OCI-LY1 (cell line): ENCODE measurements around the gene PCSK6.

Experiments used
- H2AFZ ChIP-seq: fragments of 200-600 bp; sonication (generic), shearing (Covaris generic); 2 replicates; pipeline ENCODE4 v1.6.0; 2014; ENCODE audit warnings: antibody characterized with exemption, mild to moderate bottlenecking, low read length
- H3F3A ChIP-seq: fragments of 200-600 bp; sonication (generic), shearing (Covaris generic); 2 replicates; pipeline ENCODE4 v1.6.0; 2014; ENCODE audit warnings: mild to moderate bottlenecking, antibody characterized with exemption, low read length, moderate library complexity; ENCODE audit not compliant: insufficient read depth
- H3K27ac ChIP-seq: fragments of 200-600 bp; sonication (generic); 2 replicates; pipeline ENCODE4 v1.5.1; 2014; ENCODE audit warnings: low read length, mixed run types, mild to moderate bottlenecking, low read depth; ENCODE audit not compliant: poor library complexity, severe bottlenecking
- H3K27me3 ChIP-seq: fragments of 200-600 bp; sonication (generic); 2 replicates; pipeline ENCODE4 v1.6.0; 2014; ENCODE audit warnings: antibody characterized with exemption, mild to moderate bottlenecking, low read length, moderate library complexity; ENCODE audit not compliant: insufficient read depth
- H3K36me3 ChIP-seq: fragments of 200-600 bp; sonication (generic); 2 replicates; pipeline ENCODE4 v1.6.1; 2014; ENCODE audit warnings: mild to moderate bottlenecking, antibody characterized with exemption, low read length, moderate library complexity, mixed read lengths; ENCODE audit not compliant: insufficient read depth
- H3K4me1 ChIP-seq: fragments of 200-600 bp; sonication (generic); 2 replicates; pipeline ENCODE4 v1.5.1; 2014; ENCODE audit warnings: mild to moderate bottlenecking, low read length, moderate library complexity; ENCODE audit not compliant: insufficient read depth, severe bottlenecking
- H3K4me2 ChIP-seq: fragments of 200-600 bp; sonication (generic), shearing (Covaris generic); 2 replicates; pipeline ENCODE4 v1.6.1; 2014; ENCODE audit warnings: low read length
- H3K4me3 ChIP-seq: fragments of 200-600 bp; sonication (generic); 2 replicates; pipeline ENCODE4 v1.5.1; 2014; ENCODE audit warnings: low read length, low read depth, mild to moderate bottlenecking, mixed read lengths; ENCODE audit not compliant: poor library complexity, severe bottlenecking
- H3K79me2 ChIP-seq: fragments of 200-600 bp; shearing (Covaris generic); 2 replicates; pipeline ENCODE4 v1.6.1; 2016; ENCODE audit warnings: mixed run types, low read length, mixed read lengths; ENCODE audit not compliant: insufficient read depth
- H3K9ac ChIP-seq: fragments of 200-600 bp; sonication (generic), shearing (Covaris generic); 2 replicates; pipeline ENCODE4 v1.6.1; 2014; ENCODE audit warnings: mild to moderate bottlenecking, low read length, mixed read lengths
- H3K9me2 ChIP-seq: fragments of 200-600 bp; sonication (generic), shearing (Covaris generic); 2 replicates; pipeline ENCODE4 v1.6.1; 2014; ENCODE audit warnings: low read depth, mild to moderate bottlenecking, low read length, mixed read lengths
- H3K9me3 ChIP-seq: fragments of 200-600 bp; shearing (Covaris generic); 2 replicates; pipeline ENCODE4 v1.6.1; 2014; ENCODE audit warnings: low read length, mixed read lengths
- H4K20me1 ChIP-seq: fragments of 200-600 bp; sonication (generic), shearing (Covaris generic); 2 replicates; pipeline ENCODE4 v1.6.0; 2016; ENCODE audit warnings: mild to moderate bottlenecking, low read length; ENCODE audit not compliant: insufficient read depth
- CTCF ChIP-seq: fragments of 200-600 bp; sonication (generic), shearing (Covaris generic); IDR thresholded peaks from 2 replicates; pipeline ENCODE4 v1.5.1; 2017; ENCODE audit warnings: mild to moderate bottlenecking, antibody characterized with exemption, low read length, moderate library complexity, mixed read lengths
- EZH2 ChIP-seq: fragments of 200-600 bp; sonication (generic), shearing (Covaris generic); IDR thresholded peaks from 2 replicates; pipeline ENCODE4 v1.8.0; 2017; ENCODE audit warnings: borderline replicate concordance, mixed run types, mild to moderate bottlenecking, antibody characterized with exemption, low read length, moderate library complexity, mixed read lengths

The PCSK6 gene

GRCh38 chr15:101362359-101362758, 127.1 kb downstream of the PCSK6 start:
- no peaks in the 10 kb centered on the region for H3K9me2 ChIP-seq
- H3K27me3 ChIP-seq, result peaks cover 3% of the 10 kb centered on the region; the same call in 1 of the 2 replicates
- no peaks in the 10 kb centered on the region for H3K79me2 ChIP-seq
- no peak overlapping the region for H3K27ac ChIP-seq
- no peak overlapping the region for H3K9ac ChIP-seq
- H3K4me2 ChIP-seq, result no peak overlapping the region
- H3K9me3 ChIP-seq, result 0 out of 2 replicates have a peak, but pooled peaks cover 8% of the 10 kb centered on the region
- no peak overlapping the region for H3K4me3 ChIP-seq
- H2AFZ ChIP-seq, result no peak overlapping the region
- no peaks in the 10 kb centered on the region; the same call in 1 of the 2 replicates for H3K36me3 ChIP-seq
- no peaks in the 10 kb centered on the region for H3F3A ChIP-seq
- no peaks in the 10 kb centered on the region for H4K20me1 ChIP-seq
- H3K4me1 ChIP-seq, result no peaks in the 10 kb centered on the region
- no peak for TF ChIP-seq CTCF
- no peak for TF ChIP-seq EZH2

GRCh38 chr15:101361418-101361817, 128.1 kb downstream of the PCSK6 start:
- no peaks in the 10 kb centered on the region for H3K79me2 ChIP-seq
- TF ChIP-seq CTCF (no peak), EZH2 (no peak)
- peaks cover 3% of the 10 kb centered on the region; the same call in 1 of the 2 replicates for H3K27me3 ChIP-seq

DNA sequence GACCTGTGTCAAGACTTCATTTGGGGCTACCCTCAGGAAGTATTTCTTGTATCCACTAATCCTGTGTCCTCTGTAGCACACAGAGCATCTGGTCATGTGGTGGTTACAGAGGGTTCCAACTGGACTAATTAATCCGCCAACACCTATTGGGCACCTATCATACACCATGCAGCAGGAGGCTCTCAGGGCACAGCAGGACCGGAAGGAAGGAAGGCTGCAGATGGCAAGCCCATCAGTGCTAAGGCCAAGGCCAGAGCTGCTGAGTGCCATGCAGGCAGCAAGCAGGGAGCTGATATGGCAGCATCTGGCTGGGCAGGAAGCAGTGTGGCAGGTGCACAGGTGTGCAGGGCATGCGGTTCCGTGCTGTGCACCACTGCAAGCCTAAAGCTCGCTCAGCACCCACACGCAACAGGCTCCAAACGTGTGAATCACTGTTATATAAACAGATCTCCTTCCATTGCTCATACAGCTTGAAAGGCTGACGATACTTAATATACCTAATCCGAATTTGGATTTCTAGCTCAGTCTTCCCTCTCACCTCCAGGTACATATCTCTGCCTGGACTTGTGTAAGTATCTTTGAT, 130.1 kb downstream of the PCSK6 start:
- Histone ChIP-seq H3K9me2 (no peaks in the 10 kb centered on the region), H3K9me3 (0 out of 2 replicates have a peak, but pooled peaks cover 2% of the 10 kb centered on the region), H3F3A (no peaks in the 10 kb centered on the region), H3K4me3 (no peak overlapping the region), H3K4me2 (no peak overlapping the region), H3K27me3 (peaks cover 3% of the 10 kb centered on the region; the same call in 1 of the 2 replicates), H3K27ac (no peak overlapping the region), H3K79me2 (no peaks in the 10 kb centered on the region), H4K20me1 (no peaks in the 10 kb centered on the region), H3K36me3 (no peaks in the 10 kb centered on the region; the same call in 1 of the 2 replicates), H3K4me1 (no peaks in the 10 kb centered on the region), H3K9ac (no peak overlapping the region), H2AFZ (no peak overlapping the region)
- no peak for TF ChIP-seq CTCF
- no peak for TF ChIP-seq EZH2

More at GRCh38 chr15:101361418-101361817, 128.1 kb downstream of the PCSK6 start:
- H4K20me1 ChIP-seq, result no peaks in the 10 kb centered on the region
- H3K9me2 ChIP-seq, result no peaks in the 10 kb centered on the region
- H2AFZ ChIP-seq, result no peak overlapping the region
- no peak overlapping the region for H3K4me2 ChIP-seq
- H3K4me1 ChIP-seq, result no peaks in the 10 kb centered on the region
- no peaks in the 10 kb centered on the region; the same call in 1 of the 2 replicates for H3K36me3 ChIP-seq
- H3K4me3 ChIP-seq, result no peak overlapping the region
- 0 out of 2 replicates have a peak, but pooled peaks cover 8% of the 10 kb centered on the region for H3K9me3 ChIP-seq
- no peaks in the 10 kb centered on the region for H3F3A ChIP-seq
- no peak overlapping the region for H3K27ac ChIP-seq
- H3K9ac ChIP-seq, result no peak overlapping the region
